ENCODE data around the gene ERVV-1. TPM values are rescaled to one million over a fixed set of nuclear protein-coding genes. Genes with fewer than 3 reads are reported as not detected.
"Not testable (repeated sequence)": the region's sequence is repeated elsewhere in the genome, so short reads cannot be mapped to it uniquely, and the experiment has no call there.

Gene ERVV-1
- total RNA-seq, 1 experiment from 2014 or later = not detected

- H3K4me3 ChIP-seq = no peak overlapping the region
- H3K4me1 ChIP-seq = no peaks in the 10 kb centered on the region
- DNase-seq = no peak
- H3K9me3 ChIP-seq (replicated peaks) = no peaks in the 10 kb centered on the region
- H3K36me3 ChIP-seq = no peaks in the 10 kb centered on the region
- no peaks in the 10 kb centered on the region for H3K27me3 ChIP-seq
- no peak overlapping the region for H3K27ac ChIP-seq
Measured at GRCh38 chr19:53007200-53007599, 6.5 kb upstream of the ERVV-1 start.

- Histone ChIP-seq H3K4me1 (no peaks in the 10 kb centered on the region), H3K27me3 (no peaks in the 10 kb centered on the region), H3K4me3 (no peak overlapping the region), H3K36me3 (no peaks in the 10 kb centered on the region), H3K9me3 (replicated peaks) (no peaks in the 10 kb centered on the region), H3K27ac (no peak overlapping the region)
- DNase-seq = no peak
Measured at GRCh38 chr19:53007606-53008005, 6.1 kb upstream of the ERVV-1 start.

GRCh38 chr19:53008061-53008778 lies 5.5 kb upstream of the ERVV-1 start:
- no peaks in the 10 kb centered on the region for H3K4me1 ChIP-seq
- no peaks in the 10 kb centered on the region for H3K9me3 ChIP-seq (replicated peaks)
- H3K27ac ChIP-seq = no peak overlapping the region
- no peaks in the 10 kb centered on the region for H3K27me3 ChIP-seq
- no peak overlapping the region for H3K4me3 ChIP-seq
- no peak for DNase-seq
- H3K36me3 ChIP-seq = no peaks in the 10 kb centered on the region

GRCh38 chr19:53010494-53010893 lies 3.2 kb upstream of the ERVV-1 start:
- Histone ChIP-seq H3K9me3 (replicated peaks) (no peaks in the 10 kb centered on the region), H3K4me1 (no peaks in the 10 kb centered on the region), H3K4me3 (no peak overlapping the region), H3K27ac (no peak overlapping the region), H3K36me3 (no peaks in the 10 kb centered on the region), H3K27me3 (no peaks in the 10 kb centered on the region)
- no peak for DNase-seq

GRCh38 chr19:53012006-53012405 lies 1.7 kb upstream of the ERVV-1 start:
- no peaks in the 10 kb centered on the region for H3K9me3 ChIP-seq (replicated peaks)
- DNase-seq = no peak
- no peak overlapping the region for H3K27ac ChIP-seq
- H3K4me3 ChIP-seq = no peak overlapping the region
- no peaks in the 10 kb centered on the region for H3K27me3 ChIP-seq
- no peaks in the 10 kb centered on the region for H3K4me1 ChIP-seq
- H3K36me3 ChIP-seq = no peaks in the 10 kb centered on the region

GRCh38 chr19:53015159-53015558 lies 1.4 kb downstream of the ERVV-1 start:
- Histone ChIP-seq H3K4me3 (no peak overlapping the region), H3K27ac (no peak overlapping the region), H3K4me1 (no peaks in the 10 kb centered on the region), H3K27me3 (no peaks in the 10 kb centered on the region), H3K36me3 (no peaks in the 10 kb centered on the region), H3K9me3 (replicated peaks) (no peaks in the 10 kb centered on the region)
- DNase-seq = no peak

GRCh38 chr19:53015730-53016129 lies 2.0 kb downstream of the ERVV-1 start:
- DNase-seq = no peak

GRCh38 chr19:53019684-53020083 lies 6.0 kb downstream of the ERVV-1 start:
- H3K4me3 ChIP-seq = no peak overlapping the region
- H3K4me1 ChIP-seq = no peaks in the 10 kb centered on the region
- H3K9me3 ChIP-seq (replicated peaks) = no peaks in the 10 kb centered on the region
- no peaks in the 10 kb centered on the region for H3K36me3 ChIP-seq
- H3K27ac ChIP-seq = no peak overlapping the region
- peak in 1 of 2 experiments; percentile 21 for DNase-seq
- no peaks in the 10 kb centered on the region for H3K27me3 ChIP-seq

More at GRCh38 chr19:53015730-53016129, 2.0 kb downstream of the ERVV-1 start:
- no peaks in the 10 kb centered on the region for H3K27me3 ChIP-seq
- no peaks in the 10 kb centered on the region for H3K4me1 ChIP-seq
- no peak overlapping the region for H3K27ac ChIP-seq
- no peaks in the 10 kb centered on the region for H3K36me3 ChIP-seq
- no peak overlapping the region for H3K4me3 ChIP-seq
- no peaks in the 10 kb centered on the region for H3K9me3 ChIP-seq (replicated peaks)

GRCh38 chr19:53028306-53028705 lies 14.6 kb downstream of the ERVV-1 start:
- H3K27me3 ChIP-seq; H3K36me3 ChIP-seq; H3K4me1 ChIP-seq; H3K4me3 ChIP-seq; H3K9me3 ChIP-seq (replicated peaks); H3K27ac ChIP-seq; DNase-seq: not testable (repeated sequence)

- H3K4me3 ChIP-seq = no peak overlapping the region
- no peak for DNase-seq
- H3K27me3 ChIP-seq = no peaks in the 10 kb centered on the region
- no peaks in the 10 kb centered on the region for H3K9me3 ChIP-seq (replicated peaks)
- H3K36me3 ChIP-seq = no peaks in the 10 kb centered on the region
- no peak overlapping the region for H3K27ac ChIP-seq
- H3K4me1 ChIP-seq = no peaks in the 10 kb centered on the region
Measured at GRCh38 chr19:53034054-53034453, 20.3 kb downstream of the ERVV-1 start.

- no peak overlapping the region for H3K27ac ChIP-seq
- H3K36me3 ChIP-seq = no peaks in the 10 kb centered on the region
- DNase-seq = no peak
- no peaks in the 10 kb centered on the region for H3K27me3 ChIP-seq
- no peaks in the 10 kb centered on the region for H3K9me3 ChIP-seq (replicated peaks)
- H3K4me1 ChIP-seq = no peaks in the 10 kb centered on the region
- no peak overlapping the region for H3K4me3 ChIP-seq
Measured at GRCh38 chr19:53034948-53035675, 21.4 kb downstream of the ERVV-1 start.

GRCh38 chr19:53037101-53038097 lies 23.7 kb downstream of the ERVV-1 start:
- peak; percentile 46 to 49 for DNase-seq
- Histone ChIP-seq H3K4me1 (no peaks in the 10 kb centered on the region), H3K9me3 (replicated peaks) (no peaks in the 10 kb centered on the region), H3K4me3 (peak overlapping the region; percentile 59), H3K27ac (no peak overlapping the region), H3K36me3 (no peaks in the 10 kb centered on the region), H3K27me3 (no peaks in the 10 kb centered on the region)

GRCh38 chr19:53041366-53041765 lies 27.6 kb downstream of the ERVV-1 start:
- Histone ChIP-seq H3K4me3 (no peak overlapping the region), H3K27ac (no peak overlapping the region), H3K27me3 (no peaks in the 10 kb centered on the region), H3K4me1 (no peaks in the 10 kb centered on the region), H3K9me3 (replicated peaks) (no peaks in the 10 kb centered on the region), H3K36me3 (no peaks in the 10 kb centered on the region)
- no peak for DNase-seq

GRCh38 chr19:53045536-53045935 lies 31.8 kb downstream of the ERVV-1 start:
- Histone ChIP-seq H3K4me3 (no peak overlapping the region), H3K27me3 (no peaks in the 10 kb centered on the region), H3K9me3 (replicated peaks) (no peaks in the 10 kb centered on the region), H3K4me1 (no peaks in the 10 kb centered on the region), H3K27ac (no peak overlapping the region), H3K36me3 (no peaks in the 10 kb centered on the region)
- no peak for DNase-seq

- no peak for DNase-seq
- H3K27me3 ChIP-seq = no peaks in the 10 kb centered on the region
- no peaks in the 10 kb centered on the region for H3K4me1 ChIP-seq
Measured at GRCh38 chr19:53047379-53047778, 33.7 kb downstream of the ERVV-1 start.

More at GRCh38 chr19:53047379-53047778, 33.7 kb downstream of the ERVV-1 start:
- Histone ChIP-seq H3K27ac (no peak overlapping the region), H3K36me3 (no peaks in the 10 kb centered on the region), H3K9me3 (replicated peaks) (no peaks in the 10 kb centered on the region), H3K4me3 (no peak overlapping the region)

Measured in SJCRH30 (cell line).